ENCODE measurements around the gene CORO6. TPM values are rescaled to one million over a fixed set of nuclear protein-coding genes. Genes with fewer than 3 reads are reported as not detected.
A peak's percentile ranks its signal among the peaks of the same experiment; 100 is the strongest.

Gene CORO6
- total RNA-seq, 1 experiment from 2014 or later: 2.8 TPM

DNA sequence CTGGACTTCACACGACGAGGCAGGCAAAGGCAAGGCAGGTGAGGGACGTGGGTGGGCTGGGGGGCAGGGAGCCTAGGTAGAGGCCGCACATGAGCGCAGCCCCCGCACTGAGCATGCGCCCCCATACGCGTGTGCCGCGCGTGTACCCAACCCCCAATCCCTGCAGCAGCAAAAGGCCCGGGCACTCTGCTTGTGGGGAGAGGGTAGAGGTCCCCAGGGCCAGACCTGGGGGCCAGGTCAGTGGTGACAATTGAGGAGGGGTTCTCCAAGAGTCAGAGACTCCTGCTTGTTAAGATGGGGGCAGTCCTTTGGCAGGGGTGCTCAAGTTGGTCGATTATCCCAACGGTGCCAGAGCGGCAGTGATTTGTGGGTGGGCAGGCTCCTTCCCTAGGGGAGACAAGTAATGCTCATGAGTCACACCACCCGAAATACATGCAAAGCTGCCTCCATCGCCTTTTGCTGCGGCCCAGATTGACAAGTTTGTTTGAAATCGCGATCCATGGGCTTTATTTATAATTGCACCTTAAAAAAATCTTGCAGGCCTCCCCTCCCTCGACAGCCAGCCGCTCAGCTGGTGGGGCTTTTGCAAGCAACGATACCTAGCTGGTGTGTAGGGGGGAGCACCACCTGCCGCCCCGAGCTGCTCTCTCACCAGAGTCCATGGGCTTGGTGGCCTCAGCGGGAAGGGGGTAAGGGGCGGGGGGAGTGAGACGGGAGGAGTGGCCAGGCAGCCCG lies 32.1 kb downstream of the CORO6 start:
- Histone ChIP-seq H3K27me3 (replicated peaks; ENCODE audit: control insufficient read depth, insufficient read depth, low read length) (no peaks in the 10 kb centered on the region), H3K4me1 (peaks cover 39% of the 10 kb centered on the region), H3K4me3 (ENCODE audit: low read depth, low read length) (peak overlapping the region; percentile 56), H3K9me3 (no peaks in the 10 kb centered on the region), H3K36me3 (ENCODE audit: control insufficient read depth, insufficient read depth, low read length) (no peaks in the 10 kb centered on the region)
- CTCF ChIA-PET: interaction anchor here (0.5 to 5.0 kb wide), 18 partner anchors 10 to 1706 kb away, joined by 3 to 69 read pairs (median 4); partner anchors contain the start of genes ABHD15, MYO18A and TP53I13
- no peak for DNase-seq
- intact Hi-C loops (cut with micrococcal nuclease; ENCODE audit: unreplicated experiment): loop anchor here (1.0 to 10.0 kb wide), 6 partner anchors 10 to 298 kb away; partner anchors contain the start of genes NUFIP2 and TP53I13
- Mint-ChIP-seq H3K9me3 (ENCODE audit: unreplicated experiment) (no peaks in the 10 kb centered on the region), H3K4me1 (ENCODE audit: low read depth, unreplicated experiment) (no peaks in the 10 kb centered on the region), H3K36me3 (ENCODE audit: insufficient read depth, unreplicated experiment) (peaks cover 8% of the 10 kb centered on the region), H3K27me3 (ENCODE audit: insufficient read depth, unreplicated experiment) (no peaks in the 10 kb centered on the region), H3K4me3 (ENCODE audit: unreplicated experiment) (peak overlapping the region; percentile 86), H3K27ac (ENCODE audit: unreplicated experiment) (no peak overlapping the region)
- BruUV-seq (replicated peaks): no TSS peak
- TF ChIP-seq CTCF (IDR thresholded peaks at IDR 0.05; ENCODE audit: insufficient read depth in 1 of 2, low read depth in 1 of 2, low read length in 1 of 2, severe bottlenecking in 1 of 2, unreplicated experiment in 1 of 2): no peak
- POLR2A ChIA-PET: interaction anchor here (0.6 kb wide), 3 partner anchors 16 to 83 kb away, joined by 3 to 9 read pairs (median 3); no protein-coding TSS in a partner anchor

- Mint-ChIP-seq H3K27me3 (ENCODE audit: insufficient read depth, unreplicated experiment) (no peaks in the 10 kb centered on the region), H3K4me1 (ENCODE audit: low read depth, unreplicated experiment) (no peaks in the 10 kb centered on the region), H3K36me3 (ENCODE audit: insufficient read depth, unreplicated experiment) (peaks cover 8% of the 10 kb centered on the region), H3K27ac (ENCODE audit: unreplicated experiment) (peak within 1 kb of the TSS; percentile 72), H3K9me3 (ENCODE audit: unreplicated experiment) (no peaks in the 10 kb centered on the region), H3K4me3 (ENCODE audit: unreplicated experiment) (peak within 1 kb of the TSS; percentile 86)
- intact Hi-C loops (cut with micrococcal nuclease; ENCODE audit: unreplicated experiment): loop anchor here (2.0 to 10.0 kb wide), 4 partner anchors 15 to 297 kb away; partner anchors contain the start of gene NUFIP2
- ChIA-PET POLR2A (no interaction called here), CTCF (interaction anchor here (1.5 to 5.0 kb wide), 4 partner anchors 23 to 220 kb away, joined by 4 to 69 read pairs (median 17); partner anchors contain the start of genes ABHD15 and TP53I13)
- Histone ChIP-seq H3K4me1 (peaks cover 35% of the 10 kb centered on the region), H3K27me3 (replicated peaks; ENCODE audit: control insufficient read depth, insufficient read depth, low read length) (no peaks in the 10 kb centered on the region), H3K9me3 (no peaks in the 10 kb centered on the region), H3K4me3 (ENCODE audit: low read depth, low read length) (peak within 1 kb of the TSS; percentile 88), H3K36me3 (ENCODE audit: control insufficient read depth, insufficient read depth, low read length) (0 out of 2 replicates have a peak, but pooled peaks cover 1% of the 10 kb centered on the region)
- BruUV-seq (replicated peaks): no TSS peak
- peak; percentile 81 to 92 for DNase-seq
- no peak for TF ChIP-seq CTCF (IDR thresholded peaks at IDR 0.05; ENCODE audit: insufficient read depth in 1 of 2, low read depth in 1 of 2, low read length in 1 of 2, severe bottlenecking in 1 of 2, unreplicated experiment in 1 of 2)
These were observed 32.9 kb downstream of the CORO6 start, which contains the start of gene GIT1 for GRCh38 chr17:29589524-29590410. Gene GIT1 (minus strand): TSS chr17:29589648. CDS start chr17:29589378, 270 bp downstream.

Measured in Caco-2 (cell line).